ENCODE data around the gene BICRA. TPM values are rescaled to one million over a fixed set of nuclear protein-coding genes. Genes with fewer than 3 reads are reported as not detected.
A peak's percentile ranks its signal among the peaks of the same experiment; 100 is the strongest.

The BICRA gene
- polyA plus RNA-seq, 3 donors: 0.08 to 4.6 TPM; not detected in 1

DNA sequence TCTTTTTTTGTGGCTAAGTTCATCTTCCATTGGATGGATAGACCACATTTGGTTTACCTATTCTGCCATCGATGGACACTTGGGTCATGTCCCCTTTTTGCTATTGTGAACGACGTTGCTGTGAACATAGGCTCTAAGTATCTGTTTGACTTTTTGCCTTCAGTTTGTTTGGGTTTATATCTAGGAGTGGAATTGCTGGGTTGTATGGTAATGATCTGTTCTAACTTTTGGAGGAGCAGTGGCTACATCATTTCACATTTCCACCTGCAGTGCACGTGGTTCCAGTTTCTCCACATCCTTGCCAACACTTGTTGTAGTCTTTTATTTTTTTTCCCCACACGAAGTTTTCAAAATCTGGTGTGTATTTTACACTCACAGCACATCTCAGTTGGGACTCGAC lies 21.7 kb downstream of the BICRA start:
- H3K4me2 ChIP-seq (replicated peaks; ENCODE audit: extremely low read depth, low read length, poor library complexity, severe bottlenecking): no peak overlapping the region
- no peak for TF ChIP-seq CTCF (IDR thresholded peaks at IDR 0.05)
- Mint-ChIP-seq H3K9me3 (peaks cover 0 to 4% (median 0%) of the 10 kb centered on the region in 7 donors), H3K4me1 (peaks cover 10% of the 10 kb centered on the region), H3K27me3 (ENCODE audit: low read depth in 3 of 3) (peaks cover 0 to 2% (median 1%) of the 10 kb centered on the region in 3 donors), H3K4me3 (no peak overlapping the region), H3K36me3 (peaks cover 28 to 44% of the 10 kb centered on the region in 2 donors), H3K27ac (peak overlapping the region in 2 of 7 donors; percentile 30 to 62)
- peaks cover 0 to 29% of the 10 kb centered on the region in 2 donors for H3K36me3 ChIP-seq (replicated peaks in 1 of 2; ENCODE audit: control insufficient read depth in 1 of 2, insufficient read depth in 2 of 2, low read length in 2 of 2)
- H3K27me3 ChIP-seq (ENCODE audit: control insufficient read depth in 2 of 2, insufficient read depth in 2 of 2, low read length in 2 of 2): no peaks in the 10 kb centered on the region
- no peak overlapping the region for H3K9ac ChIP-seq (ENCODE audit: insufficient read depth, low read length, poor library complexity, severe bottlenecking)
- no peak for DNase-seq
- H3K4me3 ChIP-seq (replicated peaks in 1 of 3; ENCODE audit: low read depth in 2 of 3, low read length in 3 of 3): no peak overlapping the region
- peak overlapping the region in 1 of 2 donors; percentile 41 for H3K27ac ChIP-seq (ENCODE audit: low read depth in 1 of 2, low read length in 2 of 2)
- H3K4me1 ChIP-seq (ENCODE audit: control insufficient read depth in 1 of 2, insufficient read depth in 2 of 2, low read length in 2 of 2): peaks cover 0 to 10% of the 10 kb centered on the region in 2 donors
- intact Hi-C loops (cut with micrococcal nuclease): no loop called here
- H2AFZ ChIP-seq (ENCODE audit: insufficient read depth, low read depth, low read length, poor library complexity, severe bottlenecking): no peak overlapping the region
- peaks cover 97% of the 10 kb centered on the region for H3K79me2 ChIP-seq (ENCODE audit: insufficient read depth, low read length)
- no peaks in the 10 kb centered on the region for H3K9me3 ChIP-seq (replicated peaks in 1 of 2; ENCODE audit: control insufficient read depth in 1 of 2, insufficient read depth in 1 of 2, low read length in 2 of 2)
- peaks cover 100% of the 10 kb centered on the region for H4K20me1 ChIP-seq (ENCODE audit: insufficient read depth, low read length)
- 100% methylated on average over 1 of the region's 6 CpGs for WGBS (ENCODE audit: insufficient coverage)

- H3K27ac ChIP-seq (ENCODE audit: low read depth in 1 of 2, low read length in 2 of 2): no peak overlapping the region
- H3K27me3 ChIP-seq (ENCODE audit: control insufficient read depth in 2 of 2, insufficient read depth in 2 of 2, low read length in 2 of 2): no peaks in the 10 kb centered on the region
- H2AFZ ChIP-seq (ENCODE audit: insufficient read depth, low read depth, low read length, poor library complexity, severe bottlenecking): no peak overlapping the region
- no peak for TF ChIP-seq CTCF (IDR thresholded peaks at IDR 0.05)
- peaks cover 0 to 2% (median 1%) of the 10 kb centered on the region in 3 donors for H3K27me3 Mint-ChIP-seq (ENCODE audit: low read depth in 3 of 3)
- no peak overlapping the region for H3K9ac ChIP-seq (ENCODE audit: insufficient read depth, low read length, poor library complexity, severe bottlenecking)
- peaks cover 0 to 4% (median 0%) of the 10 kb centered on the region in 7 donors for H3K9me3 Mint-ChIP-seq
- WGBS (ENCODE audit: insufficient coverage): 98% methylated on average over 14 of the region's 18 CpGs
- no peaks in the 10 kb centered on the region for H3K9me3 ChIP-seq (replicated peaks in 1 of 2; ENCODE audit: control insufficient read depth in 1 of 2, insufficient read depth in 1 of 2, low read length in 2 of 2)
- peaks cover 100% of the 10 kb centered on the region for H4K20me1 ChIP-seq (ENCODE audit: insufficient read depth, low read length)
- no peak overlapping the region for H3K4me2 ChIP-seq (replicated peaks; ENCODE audit: extremely low read depth, low read length, poor library complexity, severe bottlenecking)
- H3K4me1 ChIP-seq (ENCODE audit: control insufficient read depth in 1 of 2, insufficient read depth in 2 of 2, low read length in 2 of 2): peaks cover 2 to 20% of the 10 kb centered on the region in 2 donors
- H3K36me3 Mint-ChIP-seq: peaks cover 29 to 46% of the 10 kb centered on the region in 2 donors
- intact Hi-C loops (cut with micrococcal nuclease): no loop called here
- no peak overlapping the region for H3K4me3 Mint-ChIP-seq
- no peak overlapping the region for H3K4me3 ChIP-seq (replicated peaks in 1 of 3; ENCODE audit: low read depth in 2 of 3, low read length in 3 of 3)
- DNase-seq: no peak
- peaks cover 19% of the 10 kb centered on the region for H3K4me1 Mint-ChIP-seq
- peaks cover 97% of the 10 kb centered on the region for H3K79me2 ChIP-seq (ENCODE audit: insufficient read depth, low read length)
- H3K27ac Mint-ChIP-seq: peak overlapping the region in 2 of 7 donors; percentile 78
- H3K36me3 ChIP-seq (replicated peaks in 1 of 2; ENCODE audit: control insufficient read depth in 1 of 2, insufficient read depth in 2 of 2, low read length in 2 of 2): peaks cover 0 to 29% of the 10 kb centered on the region in 2 donors
Observed at GRCh38 chr19:47631681-47632446, 22.9 kb downstream of the BICRA start.

All from CD14-positive monocyte (primary cell).